Fibroblast of lung (primary cell): Measurements from ENCODE around the gene MAP1LC3B2.

ENCODE experiments used
- EZH2 ChIP-seq: IDR thresholded peaks from 2 replicates; pipeline ENCODE4 v1.5.1; 2012; ENCODE audit warnings: low read length, control low read depth, mild to moderate bottlenecking; ENCODE audit errors: missing control alignments
- TF ChIP-seq, protein P1 (sequence below), 2 donors: IDR thresholded peaks in 1 of 2; conservative IDR thresholded peaks in 1 of 2; 1 replicate in 1 of 2; 2 replicates in 1 of 2; pipeline ENCODE4 v1.5.1; 2011 to 2012; ENCODE audit warnings: low read length in 2 of 2, control low read depth in 1 of 2, inconsistent platforms in 1 of 2, low read depth in 1 of 2, mild to moderate bottlenecking in 1 of 2

GRCh38 chr12:116525418-116526001, 33.7 kb upstream of the MAP1LC3B2 start:
- TF ChIP-seq, protein P1, sequence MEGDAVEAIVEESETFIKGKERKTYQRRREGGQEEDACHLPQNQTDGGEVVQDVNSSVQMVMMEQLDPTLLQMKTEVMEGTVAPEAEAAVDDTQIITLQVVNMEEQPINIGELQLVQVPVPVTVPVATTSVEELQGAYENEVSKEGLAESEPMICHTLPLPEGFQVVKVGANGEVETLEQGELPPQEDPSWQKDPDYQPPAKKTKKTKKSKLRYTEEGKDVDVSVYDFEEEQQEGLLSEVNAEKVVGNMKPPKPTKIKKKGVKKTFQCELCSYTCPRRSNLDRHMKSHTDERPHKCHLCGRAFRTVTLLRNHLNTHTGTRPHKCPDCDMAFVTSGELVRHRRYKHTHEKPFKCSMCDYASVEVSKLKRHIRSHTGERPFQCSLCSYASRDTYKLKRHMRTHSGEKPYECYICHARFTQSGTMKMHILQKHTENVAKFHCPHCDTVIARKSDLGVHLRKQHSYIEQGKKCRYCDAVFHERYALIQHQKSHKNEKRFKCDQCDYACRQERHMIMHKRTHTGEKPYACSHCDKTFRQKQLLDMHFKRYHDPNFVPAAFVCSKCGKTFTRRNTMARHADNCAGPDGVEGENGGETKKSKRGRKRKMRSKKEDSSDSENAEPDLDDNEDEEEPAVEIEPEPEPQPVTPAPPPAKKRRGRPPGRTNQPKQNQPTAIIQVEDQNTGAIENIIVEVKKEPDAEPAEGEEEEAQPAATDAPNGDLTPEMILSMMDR (conservative IDR thresholded peaks at IDR 0.05 in 1 of 2, IDR thresholded peaks at IDR 0.05 in 1 of 2; ENCODE audit: low read depth in 1 of 2, low read length in 2 of 2) = no peak
- no peak for TF ChIP-seq EZH2
